IPS-20b (cell line): ENCODE measurements around the gene STAT5A.
A peak's percentile ranks its signal among the peaks of the same experiment; 100 is the strongest.
"Not testable (repeated sequence)": the region's sequence is repeated elsewhere in the genome, so short reads cannot be mapped to it uniquely, and the experiment has no call there.

Experiments used
- H3K27ac ChIP-seq: one replicate; pipeline ENCODE4 v1.5.1; 2013; ENCODE audit warnings: low read length
- H3K27me3 ChIP-seq: 2 replicates; pipeline ENCODE4 v1.6.1; 2013; ENCODE audit warnings: mild to moderate bottlenecking, low read length, inconsistent platforms; ENCODE audit not compliant: insufficient read depth
- H3K36me3 ChIP-seq: 2 replicates; pipeline ENCODE4 v1.6.1; 2013; ENCODE audit warnings: low read depth, mild to moderate bottlenecking, inconsistent platforms, low read length, moderate library complexity; ENCODE audit not compliant: insufficient read depth
- H3K4me1 ChIP-seq: 2 replicates; pipeline ENCODE4 v1.6.1; 2013; ENCODE audit warnings: mild to moderate bottlenecking, control low read depth, inconsistent platforms, low read length, moderate library complexity; ENCODE audit not compliant: insufficient read depth
- H3K4me3 ChIP-seq: 2 replicates; pipeline ENCODE4 v1.5.1; 2013; ENCODE audit warnings: mild to moderate bottlenecking, low read length, inconsistent platforms
- H3K9ac ChIP-seq: 2 replicates; pipeline ENCODE4 v1.6.1; 2013; ENCODE audit warnings: low read depth, mild to moderate bottlenecking, inconsistent platforms, low read length, moderate library complexity
- H3K9me3 ChIP-seq: 2 replicates; pipeline ENCODE4 v1.6.1; 2013; ENCODE audit warnings: mild to moderate bottlenecking, low read depth, low read length, inconsistent platforms; ENCODE audit not compliant: insufficient read depth

Gene STAT5A

GRCh38 chr17:42304187-42305030 is 16.1 kb downstream of the STAT5A start:
- Histone ChIP-seq H3K4me1 (no peaks in the 10 kb centered on the region), H3K27ac (no peak overlapping the region), H3K4me3 (no peak overlapping the region), H3K9me3 (no peaks in the 10 kb centered on the region), H3K36me3 (no peaks in the 10 kb centered on the region), H3K9ac (no peak overlapping the region), H3K27me3 (no peaks in the 10 kb centered on the region)

- not testable (repeated sequence) for H3K4me1 ChIP-seq, H3K27ac ChIP-seq, H3K9me3 ChIP-seq, H3K9ac ChIP-seq, H3K36me3 ChIP-seq, H3K4me3 ChIP-seq, H3K27me3 ChIP-seq
Measured at GRCh38 chr17:42305031-42305330, 16.7 kb downstream of the STAT5A start.

- Histone ChIP-seq H3K4me3 (no peak overlapping the region), H3K27me3 (no peaks in the 10 kb centered on the region), H3K4me1 (peaks cover 4% of the 10 kb centered on the region; the same call in 1 of the 2 replicates), H3K9me3 (no peaks in the 10 kb centered on the region), H3K27ac (no peak overlapping the region), H3K9ac (no peak overlapping the region), H3K36me3 (peaks cover 4% of the 10 kb centered on the region; the same call in 1 of the 2 replicates)
Measured at GRCh38 chr17:42305543-42306384, 17.5 kb downstream of the STAT5A start.

- Histone ChIP-seq H3K4me3 (no peak overlapping the region), H3K36me3 (peaks cover 9% of the 10 kb centered on the region), H3K9ac (no peak overlapping the region)
Measured at GRCh38 chr17:42306385-42306667, 18.0 kb downstream of the STAT5A start.

GRCh38 chr17:42307362-42307927 is 19.1 kb downstream of the STAT5A start:
- Histone ChIP-seq H3K27ac (no peak overlapping the region), H3K36me3 (peaks cover 9% of the 10 kb centered on the region), H3K27me3 (no peaks in the 10 kb centered on the region), H3K9ac (no peak overlapping the region), H3K4me1 (peaks cover 18% of the 10 kb centered on the region; the same call in 1 of the 2 replicates), H3K9me3 (no peaks in the 10 kb centered on the region), H3K4me3 (no peak overlapping the region)

More at GRCh38 chr17:42306385-42306667, 18.0 kb downstream of the STAT5A start:
- Histone ChIP-seq H3K27me3 (no peaks in the 10 kb centered on the region), H3K9me3 (no peaks in the 10 kb centered on the region), H3K27ac (no peak overlapping the region), H3K4me1 (peaks cover 10% of the 10 kb centered on the region; the same call in 1 of the 2 replicates)

GRCh38 chr17:42308446-42308845 is 20.1 kb downstream of the STAT5A start:
- Histone ChIP-seq H3K9me3 (no peaks in the 10 kb centered on the region), H3K4me1 (peaks cover 18% of the 10 kb centered on the region; the same call in 1 of the 2 replicates), H3K27ac (no peak overlapping the region), H3K9ac (no peak overlapping the region), H3K36me3 (peaks cover 10% of the 10 kb centered on the region), H3K27me3 (no peaks in the 10 kb centered on the region), H3K4me3 (no peak overlapping the region)

- peaks cover 17% of the 10 kb centered on the region for H3K36me3 ChIP-seq
- peaks cover 18% of the 10 kb centered on the region; the same call in 1 of the 2 replicates for H3K4me1 ChIP-seq
- H3K27ac ChIP-seq: no peak overlapping the region
- H3K9me3 ChIP-seq: no peaks in the 10 kb centered on the region
- H3K4me3 ChIP-seq: no peak overlapping the region
- no peak overlapping the region for H3K9ac ChIP-seq
- no peaks in the 10 kb centered on the region for H3K27me3 ChIP-seq
Measured at GRCh38 chr17:42309142-42309541, 20.8 kb downstream of the STAT5A start.

GRCh38 chr17:42309986-42310786 is 21.9 kb downstream of the STAT5A start:
- H3K27ac ChIP-seq: no peak overlapping the region
- peaks cover 26% of the 10 kb centered on the region for H3K36me3 ChIP-seq
- no peaks in the 10 kb centered on the region for H3K27me3 ChIP-seq
- peaks cover 18% of the 10 kb centered on the region; the same call in 1 of the 2 replicates for H3K4me1 ChIP-seq
- H3K9ac ChIP-seq: 0 out of 2 replicates have a peak overlapping the region, but pooled peaks have one; percentile 46
- H3K9me3 ChIP-seq: no peaks in the 10 kb centered on the region
- H3K4me3 ChIP-seq: no peak overlapping the region

GRCh38 chr17:42310787-42311215 is 22.5 kb downstream of the STAT5A start:
- H3K27me3 ChIP-seq: no peaks in the 10 kb centered on the region
- H3K9me3 ChIP-seq: no peaks in the 10 kb centered on the region
- 0 out of 2 replicates have a peak overlapping the region, but pooled peaks have one; percentile 46 for H3K9ac ChIP-seq
- H3K36me3 ChIP-seq: peaks cover 32% of the 10 kb centered on the region
- no peak overlapping the region for H3K27ac ChIP-seq
- no peak overlapping the region for H3K4me3 ChIP-seq
- peaks cover 18% of the 10 kb centered on the region; the same call in 1 of the 2 replicates for H3K4me1 ChIP-seq

GRCh38 chr17:42311240-42312034 is 23.1 kb downstream of the STAT5A start:
- Histone ChIP-seq H3K36me3 (peaks cover 36% of the 10 kb centered on the region), H3K4me1 (peaks cover 18% of the 10 kb centered on the region; the same call in 1 of the 2 replicates), H3K27me3 (no peaks in the 10 kb centered on the region), H3K9me3 (no peaks in the 10 kb centered on the region), H3K9ac (peak overlapping the region; percentile 46), H3K27ac (no peak overlapping the region), H3K4me3 (no peak overlapping the region)
